Keratinocyte (primary cell): ENCODE measurements around the gene AP3M1. TPM values are rescaled to one million over a fixed set of nuclear protein-coding genes. Genes with fewer than 3 reads are reported as not detected.

ENCODE experiments used
- DNase-seq: peaks from one replicate; pipeline ENCODE4 v3.0.0-alpha.2; 2011; ENCODE audit warnings: low read depth, missing footprints, low spot score
- FAIRE-seq: peaks from 2 replicates; lab custom pipeline; 2011; peaks lifted over from hg19 to GRCh38; lab: Jason Lieb, UNC
- H2AFZ ChIP-seq: 2 replicates; pipeline ENCODE4 v1.6.0; 2012; ENCODE audit warnings: low read length, control low read depth, inconsistent platforms; ENCODE audit not compliant: control insufficient read depth
- H3K27ac ChIP-seq: 2 replicates; pipeline ENCODE4 v1.5.1; 2011; ENCODE audit warnings: low read length; ENCODE audit not compliant: control insufficient read depth, insufficient read depth
- H3K27me3 ChIP-seq: 3 replicates; pipeline ENCODE4 v1.6.0; 2011; ENCODE audit warnings: low read length; ENCODE audit not compliant: control insufficient read depth, insufficient read depth; ENCODE audit errors: extremely low read depth
- H3K36me3 ChIP-seq, 2 experiments: 2 replicates in 1 of 2; 3 replicates in 1 of 2; pipeline ENCODE4 v1.5.1; 2011; ENCODE audit warnings: low read length in 2 of 2, mild to moderate bottlenecking in 1 of 2; ENCODE audit not compliant: control insufficient read depth in 2 of 2, insufficient read depth in 2 of 2; ENCODE audit errors: extremely low read depth in 1 of 2
- H3K4me1 ChIP-seq: 3 replicates; pipeline ENCODE4 v1.5.1; 2011; ENCODE audit warnings: low read length; ENCODE audit not compliant: control insufficient read depth, insufficient read depth; ENCODE audit errors: extremely low read depth
- H3K4me2 ChIP-seq: 3 replicates; pipeline ENCODE4 v1.6.0; 2011; ENCODE audit warnings: low read depth, low read length; ENCODE audit not compliant: control insufficient read depth, insufficient read depth; ENCODE audit errors: extremely low read depth
- H3K4me3 ChIP-seq, 3 experiments: fragments of 200-600 bp in 1 of 3; sonication (generic) in 1 of 3; 2 replicates in 2 of 3; 3 replicates in 1 of 3; pipeline ENCODE4 v1.5.1; 2011 to 2016; ENCODE audit warnings: low read length in 3 of 3, mild to moderate bottlenecking in 3 of 3, control low read depth in 2 of 3, inconsistent platforms in 1 of 3, low read depth in 1 of 3, mixed read lengths in 1 of 3, mixed run types in 1 of 3, moderate library complexity in 1 of 3; ENCODE audit not compliant: control insufficient read depth in 2 of 3, insufficient read depth in 2 of 3; ENCODE audit errors: extremely low read depth in 1 of 3
- H3K79me2 ChIP-seq: 2 replicates; pipeline ENCODE4 v1.6.0; 2012; ENCODE audit warnings: low read length; ENCODE audit not compliant: control insufficient read depth, insufficient read depth
- H3K9ac ChIP-seq: 3 replicates; pipeline ENCODE4 v1.6.0; 2011; ENCODE audit warnings: low read length; ENCODE audit not compliant: control insufficient read depth, insufficient read depth; ENCODE audit errors: extremely low read depth
- H3K9me1 ChIP-seq: 3 replicates; pipeline ENCODE4 v1.6.0; 2011; ENCODE audit warnings: low read length; ENCODE audit not compliant: control insufficient read depth, insufficient read depth; ENCODE audit errors: extremely low read depth
- H3K9me3 ChIP-seq: 2 replicates; pipeline ENCODE4 v1.5.1; 2012; ENCODE audit warnings: low read depth, low read length; ENCODE audit not compliant: control insufficient read depth
- H4K20me1 ChIP-seq: 3 replicates; pipeline ENCODE4 v1.6.0; 2011; ENCODE audit warnings: low read length; ENCODE audit not compliant: control insufficient read depth, insufficient read depth; ENCODE audit errors: extremely low read depth
- CTCF ChIP-seq, 3 experiments: IDR thresholded peaks in 1 of 3; conservative IDR thresholded peaks in 1 of 3; optimal IDR thresholded peaks in 1 of 3; 2 replicates in 2 of 3; 3 replicates in 1 of 3; pipeline versions ENCODE3 to v1.5.1; 2011; ENCODE audit warnings: low read length in 3 of 3, mild to moderate bottlenecking in 3 of 3, moderate library complexity in 2 of 3, control low read depth in 1 of 3, inconsistent platforms in 1 of 3; ENCODE audit not compliant: insufficient read depth in 2 of 3; ENCODE audit errors: extremely low read depth in 1 of 3
- EZH2 ChIP-seq: IDR thresholded peaks from one replicate; pipeline ENCODE4 v1.6.1; 2012; ENCODE audit warnings: inconsistent platforms, mild to moderate bottlenecking, low read length, moderate library complexity
- dilution Hi-C: fragments of 300-500 bp; cut with MboI; formaldehyde crosslinking; loops from one replicate; pipeline ENCODE4 v1.7.0; 2020; ENCODE audit warnings: low sequenced_read_pairs; ENCODE audit not compliant: extremely low pct_ligation_motif_present
- polyA plus RNA-seq, 5 experiments: library from polyadenylated mRNA; depleted of rRNA in 3 of 5; stranded (reverse) in 3 of 5; stranded (forward) in 1 of 5; unstranded in 1 of 5; fragments of >200 nt; gene quantifications; 1 replicate in 1 of 5; 2 replicates in 3 of 5; 3 replicates in 1 of 5; pipeline versions ENCODE4 v1.2.1 to v1.2.3, GENCODE V29; 2011 to 2012; ENCODE audit warnings: missing spikeins in 2 of 5, low read depth in 1 of 5, low replicate concordance in 1 of 5

The AP3M1 gene
- polyA plus RNA-seq, 1 donor (not counting 4 experiments of a cell fraction or from before 2014, with no cell fraction given), result 53.5 TPM

GRCh38 chr10:74194999-74195398 lies 44.4 kb upstream of the AP3M1 start:
- H3K4me1 ChIP-seq, result peaks cover 36% of the 10 kb centered on the region
- H3K36me3 ChIP-seq, result peaks cover 0 to 2% of the 10 kb centered on the region in 2 experiments
- H3K4me3 ChIP-seq, result no peak overlapping the region
- H4K20me1 ChIP-seq, result no peaks in the 10 kb centered on the region
- H3K9me1 ChIP-seq, result no peaks in the 10 kb centered on the region
- DNase-seq, result no peak
- peak overlapping the region; percentile 26 for H3K27ac ChIP-seq
- no peaks in the 10 kb centered on the region for H3K27me3 ChIP-seq
- dilution Hi-C loops, result no loop called here
- no peaks in the 10 kb centered on the region for H3K9me3 ChIP-seq
- H3K79me2 ChIP-seq, result peaks cover 90% of the 10 kb centered on the region
- no peak for TF ChIP-seq CTCF (optimal IDR thresholded peaks at IDR 0.05 in 1 of 3, IDR thresholded peaks at IDR 0.05 in 1 of 3, conservative IDR thresholded peaks at IDR 0.05 in 1 of 3; ENCODE audit: extremely low read depth in 1 of 3, insufficient read depth in 2 of 3, low read length in 3 of 3)
- FAIRE-seq, result no peak
- H2AFZ ChIP-seq, result no peak overlapping the region
- no peak overlapping the region for H3K9ac ChIP-seq
- no peak overlapping the region for H3K4me2 ChIP-seq

GRCh38 chr10:74194545-74194944 lies 43.9 kb upstream of the AP3M1 start:
- H3K4me1 ChIP-seq, result peaks cover 37% of the 10 kb centered on the region
- no peak overlapping the region for H3K9ac ChIP-seq
- H3K4me2 ChIP-seq, result no peak overlapping the region
- FAIRE-seq, result peak; percentile 20
- DNase-seq, result no peak
- no peaks in the 10 kb centered on the region for H4K20me1 ChIP-seq
- no peaks in the 10 kb centered on the region for H3K9me1 ChIP-seq
- no peak overlapping the region for H3K4me3 ChIP-seq
- no peaks in the 10 kb centered on the region for H3K9me3 ChIP-seq
- H3K27me3 ChIP-seq, result no peaks in the 10 kb centered on the region
- peaks cover 0 to 2% of the 10 kb centered on the region in 2 experiments for H3K36me3 ChIP-seq
- peak overlapping the region; percentile 52 for H3K27ac ChIP-seq
- peaks cover 87% of the 10 kb centered on the region for H3K79me2 ChIP-seq
- no peak overlapping the region for H2AFZ ChIP-seq
- TF ChIP-seq EZH2 (no peak), CTCF (optimal IDR thresholded peaks at IDR 0.05 in 1 of 3, IDR thresholded peaks at IDR 0.05 in 1 of 3, conservative IDR thresholded peaks at IDR 0.05 in 1 of 3; ENCODE audit: extremely low read depth in 1 of 3, insufficient read depth in 2 of 3, low read length in 3 of 3) (no peak)
- dilution Hi-C loops, result no loop called here
